AG09319 (cell line): ENCODE results near the gene NSUN2.

Experiments
- DNase-seq: peaks from one replicate; pipeline ENCODE4 v3.0.0-alpha.2; 2010; ENCODE audit warnings: low read depth; ENCODE audit errors: extremely low read depth
- CTCF ChIP-seq: IDR thresholded peaks from 2 replicates; pipeline ENCODE4 v1.5.1; 2011; ENCODE audit warnings: low read depth, mild to moderate bottlenecking, inconsistent platforms, low read length, moderate library complexity

The NSUN2 gene

GRCh38 chr5:6590581-6590980, 42.3 kb downstream of the NSUN2 start:
- DNase-seq: no peak
- TF ChIP-seq CTCF: no peak

DNA sequence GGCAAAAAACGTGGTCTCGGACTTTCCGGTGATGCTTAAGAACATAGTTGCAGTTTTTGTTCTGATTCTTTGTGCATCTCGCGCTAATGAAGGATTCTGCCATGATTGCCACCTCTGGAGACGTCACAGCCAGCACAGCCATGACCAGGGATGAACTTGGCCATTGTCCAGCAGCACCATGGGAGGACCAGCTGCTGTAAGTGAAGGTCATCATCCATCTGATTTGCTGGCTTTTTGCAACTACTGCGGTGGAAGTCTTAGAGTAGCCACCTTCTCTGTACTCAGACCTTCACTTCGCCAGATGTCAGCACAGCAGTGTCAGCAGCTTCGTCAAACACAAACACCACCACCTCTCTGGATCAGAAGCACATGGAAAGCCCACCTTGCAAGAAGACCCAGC, 45.7 kb downstream of the NSUN2 start:
- DNase-seq: no peak
- TF ChIP-seq CTCF: no peak

DNA sequence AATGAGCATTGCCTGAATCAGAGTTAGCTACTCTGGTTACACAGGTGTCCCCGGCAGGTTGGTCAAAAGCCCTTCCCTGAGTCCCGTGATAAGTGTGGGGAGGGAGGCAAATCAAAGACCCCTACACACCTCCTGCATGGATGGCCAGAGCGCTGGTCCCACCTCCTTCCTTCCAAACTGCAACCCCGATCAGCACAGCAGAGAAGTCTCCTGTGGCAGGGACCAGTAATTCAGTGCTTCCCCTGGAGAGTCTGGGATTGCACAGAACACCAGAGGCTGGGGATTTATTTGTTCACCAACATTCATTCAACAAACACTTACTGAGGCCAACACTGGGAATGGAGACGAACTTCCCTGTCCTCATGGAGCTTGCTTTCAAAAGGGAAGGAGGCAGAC, 46.2 kb downstream of the NSUN2 start:
- TF ChIP-seq CTCF: no peak
- no peak for DNase-seq

- DNase-seq: no peak
- no peak for TF ChIP-seq CTCF
Measured at GRCh38 chr5:6585939-6586646, 46.8 kb downstream of the NSUN2 start.

DNA sequence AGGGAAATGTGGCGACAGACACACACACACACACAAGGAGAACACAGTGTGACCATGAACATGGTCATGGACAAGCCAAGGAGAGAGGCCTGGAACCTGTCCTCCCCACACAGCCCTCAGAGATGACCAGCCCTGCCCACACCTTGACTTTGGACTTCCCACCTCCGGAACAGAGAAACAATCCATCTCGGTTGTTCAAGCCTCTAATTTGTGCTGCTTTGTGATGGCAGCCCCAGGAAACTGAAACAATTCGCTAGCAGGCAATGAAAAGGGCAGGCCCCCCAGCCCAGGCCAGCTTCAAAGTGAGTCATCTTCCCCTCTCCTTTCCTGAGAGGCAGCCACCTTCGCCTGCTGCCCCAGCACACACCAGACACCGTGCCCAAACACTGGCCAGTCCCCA, 47.7 kb downstream of the NSUN2 start:
- DNase-seq: no peak
- TF ChIP-seq CTCF: no peak

DNA sequence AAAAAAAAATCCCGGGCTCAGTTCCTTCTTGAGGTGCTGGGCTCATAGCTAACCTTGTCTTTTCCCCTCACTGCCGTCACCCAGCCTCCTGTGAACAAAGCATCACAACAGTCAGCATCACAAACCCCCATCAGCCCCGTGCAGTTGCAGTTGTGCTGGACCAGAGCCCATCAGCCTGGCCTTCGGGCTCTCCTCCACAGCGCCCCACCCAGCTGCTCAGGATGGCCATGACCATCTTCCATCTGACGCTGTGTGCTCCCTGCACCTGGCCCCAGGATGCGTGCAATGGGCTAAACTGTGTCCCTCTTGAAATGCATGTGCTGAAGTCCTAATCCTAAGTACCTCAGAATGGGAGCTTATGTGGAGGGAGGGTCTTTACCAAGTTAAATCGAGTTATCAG, 48.1 kb downstream of the NSUN2 start:
- TF ChIP-seq CTCF: no peak
- no peak for DNase-seq

DNA sequence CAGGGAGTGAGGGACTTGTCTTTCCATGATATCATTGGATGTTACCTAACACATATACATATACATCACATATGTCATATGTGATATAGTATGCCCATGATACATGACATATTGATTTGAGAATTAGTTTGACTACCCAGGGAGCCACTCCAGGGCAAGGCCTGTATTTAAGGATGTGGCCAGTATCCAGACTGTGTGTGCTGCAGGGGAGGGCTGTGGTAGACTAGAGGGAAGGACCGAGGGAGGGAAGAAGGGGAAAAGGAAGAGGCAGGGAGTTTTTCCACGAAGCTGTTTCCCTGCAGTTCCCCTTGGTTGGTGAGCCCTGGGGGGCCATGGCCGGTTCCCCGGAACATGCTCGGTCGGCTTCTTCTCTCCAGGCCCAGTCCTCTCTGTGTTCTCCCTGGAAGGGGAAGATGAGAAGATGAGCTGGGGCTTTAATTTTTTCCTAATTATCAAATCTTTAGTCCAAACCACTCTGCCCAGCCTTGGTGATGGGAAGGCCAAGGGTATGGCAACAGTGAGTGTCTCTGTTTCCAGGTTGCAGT, 48.7 kb downstream of the NSUN2 start:
- TF ChIP-seq CTCF: no peak
- DNase-seq: no peak
